ENCODE measurements around the gene GAB2.
"Not testable (repeated sequence)": the region's sequence is repeated elsewhere in the genome, so short reads cannot be mapped to it uniquely, and the experiment has no call there.

Gene GAB2

GRCh38 chr11:78281511-78281910, 136.1 kb downstream of the GAB2 start:
- Histone ChIP-seq H3K4me2 (ENCODE audit: low read length) (no peak overlapping the region), H3K4me1 (ENCODE audit: control insufficient read depth, insufficient read depth, low read length) (no peaks in the 10 kb centered on the region), H3K27me3 (ENCODE audit: control insufficient read depth, insufficient read depth, low read length) (no peaks in the 10 kb centered on the region), H3K9ac (ENCODE audit: low read depth, low read length) (no peak overlapping the region), H3K9me3 (replicated peaks; ENCODE audit: low read length) (no peaks in the 10 kb centered on the region), H3K4me3 (ENCODE audit: low read length) (no peak overlapping the region), H3K36me3 (ENCODE audit: insufficient read depth, low read length) (no peaks in the 10 kb centered on the region)

GRCh38 chr11:78277314-78277994, 140.2 kb downstream of the GAB2 start:
- H3K4me1 ChIP-seq (ENCODE audit: control insufficient read depth, insufficient read depth, low read length), result no peaks in the 10 kb centered on the region
- H3K36me3 ChIP-seq (ENCODE audit: insufficient read depth, low read length), result no peaks in the 10 kb centered on the region
- H3K9ac ChIP-seq (ENCODE audit: low read depth, low read length), result no peak overlapping the region
- no peaks in the 10 kb centered on the region for H3K27me3 ChIP-seq (ENCODE audit: control insufficient read depth, insufficient read depth, low read length)
- H3K9me3 ChIP-seq (replicated peaks; ENCODE audit: low read length), result no peaks in the 10 kb centered on the region
- no peak overlapping the region for H3K4me2 ChIP-seq (ENCODE audit: low read length)
- H3K4me3 ChIP-seq (ENCODE audit: low read length), result no peak overlapping the region

- Histone ChIP-seq H3K36me3 (ENCODE audit: insufficient read depth, low read length) (no peaks in the 10 kb centered on the region), H3K9ac (ENCODE audit: low read depth, low read length) (no peak overlapping the region), H3K27me3 (ENCODE audit: control insufficient read depth, insufficient read depth, low read length) (no peaks in the 10 kb centered on the region), H3K4me2 (ENCODE audit: low read length) (no peak overlapping the region), H3K9me3 (replicated peaks; ENCODE audit: low read length) (no peaks in the 10 kb centered on the region), H3K4me1 (ENCODE audit: control insufficient read depth, insufficient read depth, low read length) (no peaks in the 10 kb centered on the region), H3K4me3 (ENCODE audit: low read length) (no peak overlapping the region)
These were observed 141.3 kb downstream of the GAB2 start for GRCh38 chr11:78276311-78276710.

- H3K9ac ChIP-seq (ENCODE audit: low read depth, low read length), result no peak overlapping the region
- no peak overlapping the region for H3K4me3 ChIP-seq (ENCODE audit: low read length)
- H3K4me1 ChIP-seq (ENCODE audit: control insufficient read depth, insufficient read depth, low read length), result no peaks in the 10 kb centered on the region
- no peak overlapping the region for H3K4me2 ChIP-seq (ENCODE audit: low read length)
- no peaks in the 10 kb centered on the region for H3K36me3 ChIP-seq (ENCODE audit: insufficient read depth, low read length)
- no peaks in the 10 kb centered on the region for H3K27me3 ChIP-seq (ENCODE audit: control insufficient read depth, insufficient read depth, low read length)
- no peaks in the 10 kb centered on the region for H3K9me3 ChIP-seq (replicated peaks; ENCODE audit: low read length)
These were observed 142.9 kb downstream of the GAB2 start for GRCh38 chr11:78274739-78275138.

GRCh38 chr11:78272625-78273269, 144.9 kb downstream of the GAB2 start:
- peaks cover 12% of the 10 kb centered on the region for H3K4me1 ChIP-seq (ENCODE audit: control insufficient read depth, insufficient read depth, low read length)
- not testable (repeated sequence) for H3K9me3 ChIP-seq (replicated peaks; ENCODE audit: low read length); H3K4me2 ChIP-seq (ENCODE audit: low read length); H3K27me3 ChIP-seq (ENCODE audit: control insufficient read depth, insufficient read depth, low read length); H3K36me3 ChIP-seq (ENCODE audit: insufficient read depth, low read length); H3K9ac ChIP-seq (ENCODE audit: low read depth, low read length); H3K4me3 ChIP-seq (ENCODE audit: low read length)

GRCh38 chr11:78271801-78272200, 145.8 kb downstream of the GAB2 start:
- H3K4me1 ChIP-seq (ENCODE audit: control insufficient read depth, insufficient read depth, low read length), result peaks cover 12% of the 10 kb centered on the region
- H3K27me3 ChIP-seq (ENCODE audit: control insufficient read depth, insufficient read depth, low read length); H3K9ac ChIP-seq (ENCODE audit: low read depth, low read length); H3K9me3 ChIP-seq (replicated peaks; ENCODE audit: low read length); H3K36me3 ChIP-seq (ENCODE audit: insufficient read depth, low read length); H3K4me2 ChIP-seq (ENCODE audit: low read length); H3K4me3 ChIP-seq (ENCODE audit: low read length): not testable (repeated sequence)

- H3K4me1 ChIP-seq (ENCODE audit: control insufficient read depth, insufficient read depth, low read length), result peaks cover 12% of the 10 kb centered on the region
- no peak overlapping the region for H3K9ac ChIP-seq (ENCODE audit: low read depth, low read length)
- no peaks in the 10 kb centered on the region for H3K27me3 ChIP-seq (ENCODE audit: control insufficient read depth, insufficient read depth, low read length)
- no peak overlapping the region for H3K4me2 ChIP-seq (ENCODE audit: low read length)
- no peaks in the 10 kb centered on the region for H3K36me3 ChIP-seq (ENCODE audit: insufficient read depth, low read length)
- no peak overlapping the region for H3K4me3 ChIP-seq (ENCODE audit: low read length)
- H3K9me3 ChIP-seq (replicated peaks; ENCODE audit: low read length), result no peaks in the 10 kb centered on the region
These were observed 146.6 kb downstream of the GAB2 start for GRCh38 chr11:78270971-78271370.

- Histone ChIP-seq H3K9me3 (replicated peaks; ENCODE audit: low read length) (no peaks in the 10 kb centered on the region), H3K36me3 (ENCODE audit: insufficient read depth, low read length) (no peaks in the 10 kb centered on the region), H3K9ac (ENCODE audit: low read depth, low read length) (no peak overlapping the region), H3K4me1 (ENCODE audit: control insufficient read depth, insufficient read depth, low read length) (peaks cover 18% of the 10 kb centered on the region), H3K27me3 (ENCODE audit: control insufficient read depth, insufficient read depth, low read length) (no peaks in the 10 kb centered on the region), H3K4me3 (ENCODE audit: low read length) (no peak overlapping the region), H3K4me2 (ENCODE audit: low read length) (no peak overlapping the region)
These were observed 147.8 kb downstream of the GAB2 start for GRCh38 chr11:78269806-78270205.

GRCh38 chr11:78268591-78269410, 148.8 kb downstream of the GAB2 start:
- no peak overlapping the region for H3K9ac ChIP-seq (ENCODE audit: low read depth, low read length)
- no peak overlapping the region for H3K4me2 ChIP-seq (ENCODE audit: low read length)
- no peaks in the 10 kb centered on the region for H3K27me3 ChIP-seq (ENCODE audit: control insufficient read depth, insufficient read depth, low read length)

GRCh38 chr11:78266451-78266850, 151.2 kb downstream of the GAB2 start:
- no peak overlapping the region for H3K9ac ChIP-seq (ENCODE audit: low read depth, low read length)
- H3K9me3 ChIP-seq (replicated peaks; ENCODE audit: low read length), result no peaks in the 10 kb centered on the region
- H3K4me3 ChIP-seq (ENCODE audit: low read length), result no peak overlapping the region
- H3K4me2 ChIP-seq (ENCODE audit: low read length), result no peak overlapping the region
- H3K27me3 ChIP-seq (ENCODE audit: control insufficient read depth, insufficient read depth, low read length), result no peaks in the 10 kb centered on the region
- H3K36me3 ChIP-seq (ENCODE audit: insufficient read depth, low read length), result no peaks in the 10 kb centered on the region
- H3K4me1 ChIP-seq (ENCODE audit: control insufficient read depth, insufficient read depth, low read length), result peaks cover 18% of the 10 kb centered on the region

More at GRCh38 chr11:78268591-78269410, 148.8 kb downstream of the GAB2 start:
- H3K4me3 ChIP-seq (ENCODE audit: low read length), result no peak overlapping the region
- no peaks in the 10 kb centered on the region for H3K9me3 ChIP-seq (replicated peaks; ENCODE audit: low read length)
- peaks cover 18% of the 10 kb centered on the region for H3K4me1 ChIP-seq (ENCODE audit: control insufficient read depth, insufficient read depth, low read length)
- no peaks in the 10 kb centered on the region for H3K36me3 ChIP-seq (ENCODE audit: insufficient read depth, low read length)

- Histone ChIP-seq H3K4me3 (ENCODE audit: low read length) (no peak overlapping the region), H3K9me3 (replicated peaks; ENCODE audit: low read length) (no peaks in the 10 kb centered on the region), H3K9ac (ENCODE audit: low read depth, low read length) (no peak overlapping the region), H3K36me3 (ENCODE audit: insufficient read depth, low read length) (no peaks in the 10 kb centered on the region), H3K4me1 (ENCODE audit: control insufficient read depth, insufficient read depth, low read length) (peaks cover 18% of the 10 kb centered on the region), H3K27me3 (ENCODE audit: control insufficient read depth, insufficient read depth, low read length) (no peaks in the 10 kb centered on the region), H3K4me2 (ENCODE audit: low read length) (no peak overlapping the region)
These were observed 152.3 kb downstream of the GAB2 start for GRCh38 chr11:78265326-78265725.
